Ishikawa (cell line): ENCODE results near the gene MYRIP.

Experiments used
- CEBPB ChIP-seq: IDR thresholded peaks from 2 replicates; pipeline ENCODE4 v1.6.1; 2012
- CREB1 ChIP-seq: IDR thresholded peaks from 2 replicates; pipeline ENCODE4 v1.6.1; 2012; ENCODE audit warnings: low read depth
- EGR1 ChIP-seq: IDR thresholded peaks from 2 replicates; pipeline ENCODE4 v1.6.1; 2012
- EP300 ChIP-seq: IDR thresholded peaks from 2 replicates; pipeline ENCODE4 v1.6.1; 2012; ENCODE audit warnings: borderline replicate concordance
- FOXM1 ChIP-seq: IDR thresholded peaks from 2 replicates; pipeline ENCODE4 v1.6.1; 2012; ENCODE audit warnings: low read depth, borderline replicate concordance
- MAX ChIP-seq: IDR thresholded peaks from 2 replicates; pipeline ENCODE4 v1.6.1; 2012
- NFIC ChIP-seq: IDR thresholded peaks from 2 replicates; pipeline ENCODE4 v1.6.1; 2012
- RAD21 ChIP-seq: IDR thresholded peaks from 2 replicates; pipeline ENCODE4 v1.6.1; 2012; ENCODE audit warnings: low read depth
- TAF1 ChIP-seq: IDR thresholded peaks from 2 replicates; pipeline ENCODE4 v1.6.1; 2012; ENCODE audit warnings: low read depth, mild to moderate bottlenecking
- TCF12 ChIP-seq: IDR thresholded peaks from 2 replicates; pipeline ENCODE4 v1.6.1; 2012; ENCODE audit warnings: low read depth
- TEAD4 ChIP-seq: IDR thresholded peaks from 2 replicates; pipeline ENCODE4 v1.6.1; 2012
- USF1 ChIP-seq: IDR thresholded peaks from 2 replicates; pipeline ENCODE4 v1.6.1; 2012
- YY1 ChIP-seq: IDR thresholded peaks from 2 replicates; pipeline ENCODE4 v1.6.1; 2012; ENCODE audit warnings: low read depth
- ZBTB7A ChIP-seq: IDR thresholded peaks from 2 replicates; pipeline ENCODE4 v1.6.1; 2012; ENCODE audit warnings: low read depth
- TF ChIP-seq, protein P1 (sequence below): IDR thresholded peaks from 2 replicates; pipeline ENCODE4 v1.6.1; 2012; ENCODE audit warnings: low read depth, mild to moderate bottlenecking

The MYRIP gene

GRCh38 chr3:39848365-39848764, 39.0 kb downstream of the MYRIP start:
- TF ChIP-seq YY1 (no peak), MAX (no peak), RAD21 (no peak)

DNA sequence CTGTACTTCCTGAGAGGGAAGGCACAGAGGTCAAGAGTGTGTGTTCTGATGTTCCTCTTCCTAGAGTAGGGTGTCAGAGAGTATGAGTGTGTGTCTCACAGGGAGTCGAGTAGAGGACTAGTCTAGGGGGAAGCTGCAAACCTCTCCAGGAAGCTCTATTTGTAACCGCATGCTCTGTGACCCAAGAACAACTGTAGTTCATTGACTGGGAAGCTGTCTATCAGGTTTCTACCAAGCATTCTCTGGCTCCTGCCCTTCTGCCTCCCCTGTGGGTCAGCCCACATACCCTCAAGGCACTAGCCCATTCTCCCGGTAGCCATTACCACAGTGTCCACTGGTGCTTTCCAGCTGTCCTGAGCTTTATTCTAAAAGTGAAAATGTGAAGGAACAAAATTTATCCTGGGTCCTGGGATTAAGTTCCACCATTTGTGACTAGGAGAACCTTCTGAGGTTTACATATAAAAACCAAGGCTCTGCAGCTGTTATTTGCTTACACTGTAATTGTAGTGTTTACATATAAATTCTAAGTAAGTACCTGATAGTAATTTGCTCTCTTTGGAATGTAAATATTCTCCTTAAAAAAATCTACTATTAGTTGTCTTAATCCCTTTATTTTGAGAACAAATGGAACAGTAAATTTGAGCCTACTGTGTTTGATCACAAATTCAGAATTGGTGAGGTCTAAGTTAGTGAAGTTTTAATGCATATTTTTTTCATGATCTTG, 40.7 kb downstream of the MYRIP start:
- TF ChIP-seq USF1 (no peak), EGR1 (no peak)

GRCh38 chr3:39850716-39851032, 41.3 kb downstream of the MYRIP start:
- TF ChIP-seq ZBTB7A, result no peak
- TF ChIP-seq FOXM1, result no peak
- TF ChIP-seq TAF1, result no peak

GRCh38 chr3:39855517-39855916, 46.1 kb downstream of the MYRIP start:
- TF ChIP-seq EGR1, result no peak
- TF ChIP-seq, protein P1, sequence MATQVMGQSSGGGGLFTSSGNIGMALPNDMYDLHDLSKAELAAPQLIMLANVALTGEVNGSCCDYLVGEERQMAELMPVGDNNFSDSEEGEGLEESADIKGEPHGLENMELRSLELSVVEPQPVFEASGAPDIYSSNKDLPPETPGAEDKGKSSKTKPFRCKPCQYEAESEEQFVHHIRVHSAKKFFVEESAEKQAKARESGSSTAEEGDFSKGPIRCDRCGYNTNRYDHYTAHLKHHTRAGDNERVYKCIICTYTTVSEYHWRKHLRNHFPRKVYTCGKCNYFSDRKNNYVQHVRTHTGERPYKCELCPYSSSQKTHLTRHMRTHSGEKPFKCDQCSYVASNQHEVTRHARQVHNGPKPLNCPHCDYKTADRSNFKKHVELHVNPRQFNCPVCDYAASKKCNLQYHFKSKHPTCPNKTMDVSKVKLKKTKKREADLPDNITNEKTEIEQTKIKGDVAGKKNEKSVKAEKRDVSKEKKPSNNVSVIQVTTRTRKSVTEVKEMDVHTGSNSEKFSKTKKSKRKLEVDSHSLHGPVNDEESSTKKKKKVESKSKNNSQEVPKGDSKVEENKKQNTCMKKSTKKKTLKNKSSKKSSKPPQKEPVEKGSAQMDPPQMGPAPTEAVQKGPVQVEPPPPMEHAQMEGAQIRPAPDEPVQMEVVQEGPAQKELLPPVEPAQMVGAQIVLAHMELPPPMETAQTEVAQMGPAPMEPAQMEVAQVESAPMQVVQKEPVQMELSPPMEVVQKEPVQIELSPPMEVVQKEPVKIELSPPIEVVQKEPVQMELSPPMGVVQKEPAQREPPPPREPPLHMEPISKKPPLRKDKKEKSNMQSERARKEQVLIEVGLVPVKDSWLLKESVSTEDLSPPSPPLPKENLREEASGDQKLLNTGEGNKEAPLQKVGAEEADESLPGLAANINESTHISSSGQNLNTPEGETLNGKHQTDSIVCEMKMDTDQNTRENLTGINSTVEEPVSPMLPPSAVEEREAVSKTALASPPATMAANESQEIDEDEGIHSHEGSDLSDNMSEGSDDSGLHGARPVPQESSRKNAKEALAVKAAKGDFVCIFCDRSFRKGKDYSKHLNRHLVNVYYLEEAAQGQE, result no peak
- TF ChIP-seq TCF12, result no peak
- TF ChIP-seq EP300, result no peak

DNA sequence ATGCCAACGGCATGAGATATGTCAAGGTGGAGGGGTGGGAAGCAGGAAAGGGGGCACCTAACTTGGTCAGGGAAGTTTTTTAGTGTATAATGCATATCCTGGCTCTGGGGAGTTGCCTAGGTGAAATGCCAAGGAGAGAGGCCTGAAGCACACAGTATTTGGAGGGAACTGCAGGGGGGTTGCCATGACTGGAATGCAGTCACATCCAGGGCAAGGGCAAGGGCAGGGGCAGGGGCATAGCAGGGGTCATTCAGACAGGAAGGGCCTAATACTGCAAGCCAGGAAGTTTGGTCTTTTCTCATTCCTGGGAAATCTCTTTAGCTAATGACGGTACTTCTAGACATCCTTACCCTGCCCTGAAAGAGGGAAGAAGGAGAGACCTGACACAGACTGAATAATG, 60.5 kb downstream of the MYRIP start:
- TF ChIP-seq TEAD4, result no peak
- no peak for TF ChIP-seq RAD21
- TF ChIP-seq FOXM1, result no peak
- TF ChIP-seq CREB1, result no peak
- no peak for TF ChIP-seq NFIC
- no peak for TF ChIP-seq TCF12
- no peak for TF ChIP-seq TAF1
- no peak for TF ChIP-seq USF1
- TF ChIP-seq CEBPB, result no peak
- no peak for TF ChIP-seq MAX
- no peak for TF ChIP-seq YY1
- TF ChIP-seq EP300, result no peak
- no peak for TF ChIP-seq ZBTB7A

GRCh38 chr3:39870706-39871105, 61.3 kb downstream of the MYRIP start:
- TF ChIP-seq ZBTB7A (no peak), TAF1 (no peak)

GRCh38 chr3:39879581-39879980, 70.2 kb downstream of the MYRIP start:
- TF ChIP-seq, protein P1, result no peak
- TF ChIP-seq MAX, result no peak
- TF ChIP-seq EGR1, result no peak
- no peak for TF ChIP-seq CEBPB
- TF ChIP-seq CREB1, result no peak
- no peak for TF ChIP-seq FOXM1
- TF ChIP-seq TCF12, result no peak
- no peak for TF ChIP-seq NFIC
- no peak for TF ChIP-seq RAD21
